Stimulated activated CD8-positive, alpha-beta memory T cell treated with anti-CD3 and anti-CD28 coated beads, Interleukin-7, amount 100 ng/mL, for 4 hours (primary cell): ENCODE results near the gene LARP4B.
"Not testable (repeated sequence)": the region's sequence is repeated elsewhere in the genome, so short reads cannot be mapped to it uniquely, and the experiment has no call there.

Experiments
- DNase-seq, 2 donors: peaks; one replicate each; pipeline ENCODE4 v3.0.0-alpha.2; 2020; ENCODE audit warnings: low read depth in 2 of 2

The LARP4B gene

GRCh38 chr10:958106-958505, 26.6 kb upstream of the LARP4B start:
- DNase-seq, result no peak

GRCh38 chr10:955820-956217, 24.3 kb upstream of the LARP4B start:
- DNase-seq, result no peak

- DNase-seq, result no peak
Observed at GRCh38 chr10:955127-955819, 23.8 kb upstream of the LARP4B start.

- DNase-seq, result no peak
Observed at GRCh38 chr10:954396-954795, 22.9 kb upstream of the LARP4B start.

GRCh38 chr10:953836-954235, 22.3 kb upstream of the LARP4B start:
- no peak for DNase-seq

GRCh38 chr10:949446-949845, 17.9 kb upstream of the LARP4B start:
- no peak for DNase-seq

GRCh38 chr10:948347-948746, 16.8 kb upstream of the LARP4B start:
- DNase-seq, result no peak

GRCh38 chr10:947881-948280, 16.4 kb upstream of the LARP4B start:
- no peak for DNase-seq

GRCh38 chr10:947051-947450, 15.5 kb upstream of the LARP4B start:
- no peak for DNase-seq

- DNase-seq, result no peak
Observed at GRCh38 chr10:945778-946177, 14.3 kb upstream of the LARP4B start.

GRCh38 chr10:944034-944831, 12.7 kb upstream of the LARP4B start:
- DNase-seq, result peak; percentile 24 to 35

- no peak for DNase-seq
Observed at GRCh38 chr10:943334-944033, 12.0 kb upstream of the LARP4B start.

- DNase-seq, result no peak
Observed at GRCh38 chr10:938941-939678, 7.6 kb upstream of the LARP4B start.

- DNase-seq, result no peak
Observed at GRCh38 chr10:934746-935406, 3.4 kb upstream of the LARP4B start.

- DNase-seq, result not testable (repeated sequence)
Observed at GRCh38 chr10:934165-934564, 2.7 kb upstream of the LARP4B start.

GRCh38 chr10:932589-932988, 1.1 kb upstream of the LARP4B start:
- no peak for DNase-seq

- DNase-seq, result peak in 1 of 2 donors; percentile 8
Observed at GRCh38 chr10:930625-931325, 730 bp downstream of the LARP4B start.

- no peak for DNase-seq
Observed at GRCh38 chr10:929960-930624, 1.4 kb downstream of the LARP4B start.

GRCh38 chr10:927131-927530, 4.4 kb downstream of the LARP4B start:
- DNase-seq, result no peak

- DNase-seq, result no peak
Observed at GRCh38 chr10:926075-926698, 5.3 kb downstream of the LARP4B start.
